CD1c-positive myeloid dendritic cell (primary cell): Measurements from ENCODE around the gene PON3.

ENCODE experiments used
- DNase-seq: peaks from one replicate; pipeline ENCODE4 v3.0.0-alpha.2; 2016; ENCODE audit errors: extremely low spot score

PON3 gene

DNA sequence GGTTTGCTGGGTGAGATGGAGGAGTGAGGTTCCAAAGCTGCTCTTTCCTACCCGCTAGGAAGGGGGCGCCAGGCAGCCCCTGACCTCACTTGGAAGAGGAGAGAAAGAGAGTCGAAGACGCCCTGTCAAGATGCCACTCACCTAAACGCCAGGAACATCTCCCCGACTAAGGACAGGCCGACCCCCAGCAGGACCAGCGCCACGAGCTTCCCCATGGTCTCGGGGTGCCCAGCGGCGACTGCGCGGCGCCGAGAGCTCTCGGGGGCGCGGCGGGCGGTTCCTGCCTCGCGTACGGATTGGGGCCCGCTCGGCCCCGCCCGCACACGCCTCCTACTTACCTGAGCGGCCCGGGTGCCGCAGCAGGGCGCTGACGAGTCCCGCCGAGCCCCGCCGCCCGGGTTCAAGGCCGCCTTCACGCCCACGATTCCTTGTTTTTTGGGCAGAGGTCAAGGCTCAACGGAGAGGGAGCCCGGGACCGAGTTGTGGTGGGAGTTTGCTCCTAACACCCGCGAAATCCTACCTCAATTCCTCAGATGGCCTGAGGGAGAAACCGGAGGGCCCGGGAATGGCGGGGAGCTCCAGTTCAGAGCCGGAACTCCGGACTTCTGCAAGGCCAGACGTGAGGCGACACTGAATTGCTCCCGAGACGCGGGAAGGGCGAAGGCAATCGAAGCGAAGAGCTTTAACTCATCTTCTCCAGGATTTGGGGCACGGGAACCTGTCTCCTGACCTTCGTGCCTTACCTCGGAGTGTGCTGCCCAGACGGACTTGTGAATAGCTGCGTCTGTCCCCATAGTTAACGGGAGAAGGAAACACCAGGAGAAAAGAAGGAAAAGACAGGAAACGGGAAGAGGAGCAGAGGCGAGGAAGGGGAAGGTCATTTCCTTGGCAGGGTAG is at the start of gene PON3:
Gene PON3 (minus strand): TSS at position 240 of the 897 bp plus-strand sequence. CDS start 25 bp downstream, at position 215.
- DNase-seq: peak; percentile 7

DNA sequence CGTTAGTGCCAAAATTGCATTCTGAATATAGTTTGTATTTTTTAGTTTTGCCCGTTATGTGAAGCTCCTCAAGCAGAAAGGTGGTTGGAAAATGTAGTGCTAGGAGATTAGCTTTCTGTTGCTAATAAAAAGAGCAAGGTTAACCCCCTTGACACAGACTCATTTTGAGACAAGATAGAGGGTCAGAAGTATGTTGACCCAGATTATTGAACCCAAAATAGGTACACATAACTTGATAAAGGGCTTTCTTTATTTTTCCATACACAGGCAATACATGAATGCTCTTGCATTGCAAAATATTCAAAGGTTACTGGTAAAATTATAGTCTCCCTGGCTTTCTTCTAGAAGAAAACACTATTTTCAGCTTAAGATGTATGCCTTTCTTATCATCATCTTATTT is 48.6 kb upstream of the PON3 start:
- DNase-seq: no peak

DNA sequence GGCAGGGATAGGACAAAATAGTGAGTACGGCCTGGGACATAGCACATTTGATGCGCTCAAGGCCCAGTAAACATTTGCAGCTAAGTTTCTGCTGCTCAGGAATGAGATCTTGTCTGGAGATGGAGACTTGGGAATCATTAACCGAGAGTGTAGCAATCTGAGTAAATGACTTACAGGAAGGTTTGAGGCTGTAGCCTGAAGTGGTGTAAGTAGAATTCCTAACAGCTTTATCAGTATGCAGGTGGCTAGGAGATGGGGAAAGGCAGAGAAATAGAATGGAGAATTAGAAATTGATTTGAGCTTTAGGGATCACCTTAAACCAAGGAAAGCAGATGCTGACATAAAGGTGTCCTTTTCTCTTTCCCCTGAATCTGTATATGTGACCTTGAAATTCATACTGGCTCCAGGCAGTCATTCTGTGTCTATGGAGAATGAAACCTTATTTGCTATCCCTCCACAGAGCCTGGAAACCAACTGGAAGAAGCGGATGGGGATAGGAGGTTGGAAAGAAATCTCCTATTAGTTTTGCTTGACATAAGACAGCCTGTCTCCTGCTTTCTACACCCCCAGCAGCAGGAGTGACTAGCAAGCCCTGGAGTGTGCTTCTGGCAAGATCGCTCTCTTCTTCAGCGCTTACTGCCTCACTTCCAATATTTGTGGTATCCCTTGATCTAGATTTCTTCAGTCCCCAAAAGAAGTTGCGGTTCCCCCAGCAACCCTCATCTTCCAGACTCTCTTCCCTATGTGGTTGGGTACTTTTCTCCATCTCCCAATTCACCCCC is 45.1 kb upstream of the PON3 start:
- DNase-seq: no peak

DNA sequence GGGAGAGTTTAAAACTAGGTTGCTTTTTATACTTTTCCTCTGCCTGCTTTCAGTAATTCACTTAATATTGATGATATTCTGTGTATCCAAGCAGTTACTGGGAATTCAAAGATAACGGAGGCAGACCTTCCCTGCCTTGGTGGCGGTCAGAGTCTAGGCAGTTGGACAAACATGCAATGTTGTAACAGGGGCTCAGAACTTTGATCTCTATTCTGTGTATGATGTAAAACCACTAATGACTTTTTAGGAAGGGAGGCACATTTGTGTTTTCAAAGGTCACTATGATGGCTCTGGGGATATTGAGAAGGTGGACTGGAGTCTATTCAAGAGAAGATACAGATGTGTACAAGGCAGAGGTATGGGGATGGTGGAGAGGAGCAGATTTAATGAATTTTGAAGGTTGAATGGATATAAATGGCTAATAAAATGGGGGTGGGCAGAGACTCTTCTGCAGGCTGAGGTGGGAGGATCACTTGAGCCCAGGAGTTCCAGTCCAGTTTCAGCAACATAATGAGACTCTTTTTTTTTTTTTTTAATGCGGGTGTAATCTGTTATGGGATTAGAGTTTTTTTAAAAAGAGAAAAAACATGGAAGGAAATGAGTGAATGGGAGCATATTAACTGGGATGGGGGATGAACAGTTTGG is 44.3 kb upstream of the PON3 start:
- DNase-seq: no peak

DNA sequence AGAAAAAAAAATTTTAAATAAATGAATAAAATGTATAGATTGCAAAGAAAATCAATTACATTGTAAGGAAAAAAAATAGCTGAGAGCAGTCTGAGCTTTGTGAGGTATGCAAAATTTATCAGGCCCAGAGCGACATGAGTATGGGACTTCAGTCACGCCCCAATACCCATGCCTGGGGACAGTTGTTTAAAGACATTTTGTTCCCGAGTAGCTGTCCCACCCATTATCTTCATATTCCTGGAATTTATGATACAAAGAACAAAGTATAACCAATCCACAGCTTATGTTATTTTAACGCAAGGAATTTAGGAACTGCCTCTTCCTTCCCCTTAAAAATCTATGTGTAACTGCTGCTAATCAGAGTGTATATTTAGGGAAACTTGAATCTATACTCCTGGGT is 40.2 kb upstream of the PON3 start:
- peak; percentile 5 for DNase-seq

DNA sequence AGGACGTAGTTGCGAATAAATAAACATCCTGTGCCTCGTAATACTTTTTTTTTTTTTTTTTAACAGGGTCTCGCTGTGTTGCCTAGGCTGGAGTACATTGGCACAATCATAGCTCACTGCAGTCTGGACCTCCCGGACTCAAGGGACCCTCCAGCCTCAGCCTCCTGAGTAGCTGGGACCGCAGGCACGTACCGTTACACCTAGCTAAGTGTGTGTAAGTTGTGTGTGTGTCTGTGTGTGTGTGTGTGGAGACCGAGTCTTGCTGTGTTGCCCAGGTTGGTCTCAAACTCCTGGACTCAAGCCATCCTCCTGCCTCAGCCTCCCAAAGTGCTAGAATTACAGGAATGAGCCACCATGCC is 39.2 kb upstream of the PON3 start:
- no peak for DNase-seq

DNA sequence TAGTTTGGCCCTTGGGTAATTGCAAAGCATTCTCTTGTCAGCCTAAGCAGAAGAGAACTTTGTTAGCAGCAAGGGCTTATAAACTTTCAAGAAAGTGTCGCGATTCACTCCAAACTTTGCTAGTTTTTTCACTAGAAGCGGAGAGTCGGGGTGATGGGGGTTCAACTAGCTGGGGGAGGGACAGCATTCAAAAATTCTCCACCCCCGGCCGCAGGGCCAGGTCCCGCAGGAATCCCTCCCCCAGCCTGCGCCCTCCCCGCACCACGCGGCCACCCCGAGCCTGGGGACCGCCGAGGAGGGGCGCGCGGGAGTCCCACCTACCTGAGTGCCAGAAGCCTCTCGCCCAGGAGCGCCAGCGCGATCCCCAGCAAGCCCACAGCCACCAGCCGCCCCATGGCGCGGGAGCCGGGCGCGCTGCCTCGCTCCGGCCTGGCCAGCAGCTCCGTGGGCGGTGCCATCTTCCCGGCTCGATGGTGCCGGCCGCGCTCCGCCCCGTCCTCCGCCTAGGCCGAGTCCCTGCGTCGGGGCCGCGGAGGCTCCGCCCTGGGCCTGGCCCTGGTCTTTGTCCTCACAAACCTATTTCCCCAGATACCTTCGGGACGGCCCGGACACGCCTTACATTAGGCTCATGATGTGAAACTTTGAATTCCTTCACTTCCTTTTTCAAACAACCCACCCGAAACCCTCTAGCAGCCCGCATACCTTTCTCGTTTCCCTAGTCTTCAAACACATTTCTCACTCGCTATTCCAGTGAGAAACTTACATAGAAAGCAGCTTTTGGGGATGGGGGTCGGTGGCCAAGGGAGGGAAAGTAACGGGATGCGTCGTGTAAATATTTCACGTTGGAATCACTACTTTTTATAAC is 38.6 kb upstream of the PON3 start, which contains the start of gene PON2:
Gene PON2 (minus strand): TSS at position 472 of the 865 bp plus-strand sequence. CDS start 77 bp downstream, at position 395.
- DNase-seq: peak; percentile 93

DNA sequence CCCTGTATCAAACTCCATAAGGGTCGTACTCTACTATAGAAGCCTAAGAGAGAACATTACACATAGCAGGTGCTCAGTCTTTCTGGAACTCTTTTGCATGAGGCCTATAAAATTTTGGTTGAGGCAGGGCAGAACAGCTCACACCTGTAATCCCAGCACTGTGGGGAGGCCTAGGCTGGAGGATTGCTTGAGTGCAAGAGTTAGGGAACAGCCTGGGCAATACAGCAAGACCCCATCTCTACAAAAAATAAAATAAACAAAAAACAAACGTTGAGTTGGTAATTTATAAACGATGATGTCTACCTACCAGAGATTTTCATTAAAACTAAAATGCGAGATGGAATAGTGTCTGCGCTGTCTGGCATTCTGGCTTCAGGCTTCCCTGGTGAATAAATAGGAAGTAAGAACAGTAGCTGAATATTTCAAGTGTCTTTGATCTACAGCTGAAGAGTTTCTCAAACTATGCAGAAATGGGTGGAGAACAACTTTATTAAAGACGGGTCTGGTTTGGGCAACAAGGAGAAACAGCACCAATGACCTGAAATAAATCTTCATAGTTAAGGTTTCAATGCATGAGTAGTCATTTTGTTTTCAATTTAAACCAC is 37.9 kb upstream of the PON3 start:
- peak; percentile 14 for DNase-seq

DNA sequence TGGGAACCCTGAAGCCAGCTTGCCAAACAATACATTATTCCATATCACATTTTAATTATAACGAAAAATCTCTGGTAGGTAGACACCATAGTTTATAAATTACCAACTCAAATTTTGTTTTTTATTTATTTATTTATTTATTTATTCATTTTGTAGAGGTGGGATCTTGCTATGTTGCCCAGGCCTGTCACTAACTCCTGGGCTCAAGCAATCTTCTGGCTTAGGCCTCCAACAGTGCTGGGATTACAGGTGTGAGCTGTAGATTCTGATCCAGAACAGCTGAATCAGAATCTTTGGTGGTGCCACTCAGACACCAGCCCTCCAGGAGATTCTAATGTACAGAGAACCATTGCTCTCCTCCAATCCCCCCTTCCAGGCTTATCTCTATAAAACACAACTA is 37.0 kb upstream of the PON3 start:
- no peak for DNase-seq

DNA sequence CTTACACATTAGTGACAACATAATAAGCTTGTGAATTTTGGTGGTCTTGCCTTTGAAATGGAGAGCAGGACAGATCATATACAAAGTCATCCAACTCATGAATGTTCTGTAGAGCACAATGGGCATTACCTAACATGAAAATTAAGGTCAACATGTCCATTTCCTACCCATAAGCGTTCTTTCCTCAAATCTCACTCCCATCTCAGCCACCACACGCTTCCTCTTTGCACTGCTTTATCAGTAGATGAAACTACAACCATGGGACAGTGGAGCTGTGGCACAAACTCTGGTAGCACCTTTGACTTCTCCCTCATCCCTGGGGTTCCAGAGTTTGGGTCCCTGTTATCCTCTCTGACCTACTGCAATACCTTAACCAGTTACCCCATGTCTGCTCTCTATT is 36.4 kb upstream of the PON3 start:
- no peak for DNase-seq

DNA sequence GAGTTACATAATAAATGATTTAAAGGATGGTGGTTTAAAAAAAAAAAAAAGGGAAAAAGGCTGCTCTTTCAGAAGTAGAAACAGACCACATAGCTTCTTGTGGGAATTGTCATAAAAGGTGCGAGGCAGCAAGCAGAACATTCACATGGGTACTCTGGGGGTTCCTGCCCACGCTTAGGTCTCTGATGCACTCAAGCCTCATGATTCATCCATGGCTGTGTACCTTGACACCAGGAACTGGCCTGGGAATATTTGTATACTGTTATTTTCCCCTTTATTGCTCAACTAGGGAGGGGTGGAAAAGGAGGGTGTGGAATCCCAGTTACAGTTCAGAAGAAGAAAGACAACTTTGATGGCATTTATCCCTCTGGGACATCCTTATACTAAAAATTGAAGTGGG is 34.7 kb upstream of the PON3 start:
- no peak for DNase-seq

DNA sequence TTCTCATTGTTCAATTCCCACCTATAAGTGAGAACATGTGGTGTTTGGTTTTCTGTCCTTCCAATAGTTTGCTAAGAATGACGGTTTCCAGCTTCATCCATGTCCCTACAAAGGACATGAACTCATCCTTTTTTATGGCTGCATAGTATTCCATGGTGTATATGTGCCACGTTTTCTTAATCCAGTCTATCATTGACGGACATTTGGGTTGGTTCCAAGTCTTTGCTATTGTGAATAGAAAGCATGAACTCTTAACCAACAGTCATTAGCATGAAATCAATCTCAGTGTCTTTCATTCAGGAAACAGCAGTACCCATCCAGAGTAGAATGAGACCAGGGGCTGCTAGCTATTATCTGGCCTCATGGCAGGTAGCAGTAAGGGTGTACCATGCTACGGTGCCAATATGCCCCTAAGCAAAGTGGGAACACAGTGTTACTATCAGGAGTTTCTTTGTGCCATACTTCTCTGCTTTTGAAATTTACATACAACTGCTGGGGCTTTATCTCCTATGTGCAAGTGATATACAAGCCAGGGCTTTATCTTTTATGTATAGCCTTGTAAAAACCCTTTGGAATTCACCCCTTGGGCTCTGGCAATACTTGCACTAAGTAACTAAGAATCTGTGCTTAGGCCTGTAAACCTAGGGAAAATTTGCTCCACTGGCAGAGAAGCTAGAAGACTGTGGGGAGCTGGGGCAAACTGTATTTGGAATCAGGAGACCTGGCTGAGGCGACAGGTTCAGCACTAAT is 33.2 kb upstream of the PON3 start:
- DNase-seq: no peak

DNA sequence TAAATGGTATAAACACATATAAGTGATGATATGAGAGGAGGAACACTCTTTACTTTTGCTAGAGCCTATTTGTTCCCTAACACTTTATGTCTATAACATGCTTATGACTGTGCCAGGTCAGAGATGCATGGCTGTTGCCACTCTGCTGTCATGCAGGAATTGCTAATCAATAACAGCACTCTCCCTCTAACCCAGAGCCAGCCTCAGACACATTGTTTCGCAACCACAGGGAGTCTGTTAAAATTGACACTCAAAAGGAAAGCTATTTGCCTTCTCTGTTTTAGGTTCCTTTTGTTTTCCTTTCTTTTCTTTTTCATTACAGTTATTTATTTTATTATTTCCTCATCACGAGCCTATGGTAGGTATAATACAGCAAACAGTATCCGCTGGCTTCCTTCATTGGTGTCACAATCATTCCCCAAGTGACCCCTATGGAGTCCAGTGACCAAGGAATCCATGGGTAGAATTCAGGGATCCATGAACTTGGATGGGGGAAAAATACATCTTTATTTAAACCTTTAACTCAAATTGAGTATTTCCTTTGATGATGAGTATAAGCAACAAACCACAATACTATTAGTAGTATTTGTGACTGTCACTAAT is 31.8 kb upstream of the PON3 start:
- DNase-seq: no peak

DNA sequence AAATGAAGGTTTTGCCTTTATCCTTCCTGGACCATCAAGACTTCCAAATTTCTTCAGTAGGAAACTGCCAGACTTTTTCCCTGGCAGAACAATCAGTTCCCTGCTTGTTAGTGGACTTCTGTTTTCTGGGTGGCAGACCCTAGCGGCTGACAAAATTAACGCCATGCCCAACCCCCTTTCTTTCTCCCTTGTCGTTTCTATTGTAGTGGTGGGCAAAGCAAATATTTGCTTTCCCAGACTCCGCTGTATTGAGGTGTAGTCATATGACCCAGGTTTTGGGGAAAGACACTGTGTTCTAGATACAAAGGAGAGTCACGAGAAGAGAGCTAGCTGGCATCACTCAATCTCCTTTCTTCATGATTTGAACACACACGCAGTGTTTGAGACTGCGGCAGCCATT is 31.0 kb upstream of the PON3 start:
- DNase-seq: no peak

DNA sequence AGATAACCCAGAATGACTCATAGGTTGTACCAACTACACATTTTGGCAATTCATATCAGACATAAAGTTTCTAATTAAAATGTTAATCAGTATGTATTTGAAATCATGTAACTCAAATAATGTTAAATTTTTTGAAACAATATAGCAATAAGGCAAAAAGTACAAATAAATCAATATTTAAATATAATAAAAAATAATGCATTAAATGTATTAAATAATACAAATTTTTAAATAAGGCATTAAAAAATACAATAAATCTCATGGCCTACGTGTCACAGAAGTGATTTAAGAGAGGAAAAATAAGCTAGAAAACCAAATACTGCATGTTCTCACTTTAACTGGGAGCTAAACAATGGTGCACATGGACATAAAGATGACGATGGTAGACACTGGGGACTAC is 29.5 kb upstream of the PON3 start:
- DNase-seq: no peak

DNA sequence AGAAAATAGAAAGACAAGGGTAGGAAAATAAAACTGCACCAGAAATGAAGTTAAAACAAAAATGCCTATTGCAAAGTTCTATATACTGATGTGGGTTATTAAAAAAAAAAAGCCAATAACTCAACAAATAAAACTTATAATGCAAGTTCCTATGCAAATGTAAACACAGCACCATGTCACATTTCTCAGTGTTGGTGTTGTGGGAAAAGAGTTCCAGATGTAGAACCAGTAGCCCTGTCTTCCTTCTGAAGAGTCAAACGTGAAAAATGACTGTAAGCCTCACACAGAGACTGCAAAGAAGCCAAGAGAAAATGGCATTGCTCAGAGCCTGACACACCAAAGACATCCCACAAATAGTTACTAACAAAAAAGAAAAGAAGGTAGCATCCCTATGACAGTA is 28.5 kb upstream of the PON3 start:
- no peak for DNase-seq

DNA sequence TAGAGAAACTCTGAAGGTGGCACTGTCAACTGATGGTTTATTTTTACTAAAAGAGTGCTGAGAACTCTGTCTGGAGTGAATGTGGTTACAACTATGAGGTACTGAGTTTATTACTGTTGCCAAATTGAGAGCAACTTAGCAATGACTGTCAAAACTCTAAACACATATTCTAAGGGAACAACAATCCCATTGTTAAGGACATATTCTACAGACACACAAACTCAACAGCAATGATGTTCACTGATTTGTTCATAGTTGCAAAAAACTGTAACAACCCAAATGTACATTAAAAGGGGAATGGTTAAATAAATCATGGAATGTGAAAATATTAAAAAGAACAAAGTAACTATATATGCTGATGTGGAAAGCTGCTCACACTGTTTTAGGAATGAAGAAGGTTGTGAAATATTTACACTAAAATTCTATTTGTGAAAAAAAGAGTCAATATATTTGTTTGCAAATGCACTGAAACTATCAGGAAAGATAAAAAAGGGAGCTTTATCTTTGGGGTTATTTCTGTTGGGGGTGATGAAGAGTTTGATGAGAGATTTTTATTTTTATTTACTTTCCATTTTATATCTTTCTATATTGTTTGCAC is 25.8 kb upstream of the PON3 start:
- no peak for DNase-seq

DNA sequence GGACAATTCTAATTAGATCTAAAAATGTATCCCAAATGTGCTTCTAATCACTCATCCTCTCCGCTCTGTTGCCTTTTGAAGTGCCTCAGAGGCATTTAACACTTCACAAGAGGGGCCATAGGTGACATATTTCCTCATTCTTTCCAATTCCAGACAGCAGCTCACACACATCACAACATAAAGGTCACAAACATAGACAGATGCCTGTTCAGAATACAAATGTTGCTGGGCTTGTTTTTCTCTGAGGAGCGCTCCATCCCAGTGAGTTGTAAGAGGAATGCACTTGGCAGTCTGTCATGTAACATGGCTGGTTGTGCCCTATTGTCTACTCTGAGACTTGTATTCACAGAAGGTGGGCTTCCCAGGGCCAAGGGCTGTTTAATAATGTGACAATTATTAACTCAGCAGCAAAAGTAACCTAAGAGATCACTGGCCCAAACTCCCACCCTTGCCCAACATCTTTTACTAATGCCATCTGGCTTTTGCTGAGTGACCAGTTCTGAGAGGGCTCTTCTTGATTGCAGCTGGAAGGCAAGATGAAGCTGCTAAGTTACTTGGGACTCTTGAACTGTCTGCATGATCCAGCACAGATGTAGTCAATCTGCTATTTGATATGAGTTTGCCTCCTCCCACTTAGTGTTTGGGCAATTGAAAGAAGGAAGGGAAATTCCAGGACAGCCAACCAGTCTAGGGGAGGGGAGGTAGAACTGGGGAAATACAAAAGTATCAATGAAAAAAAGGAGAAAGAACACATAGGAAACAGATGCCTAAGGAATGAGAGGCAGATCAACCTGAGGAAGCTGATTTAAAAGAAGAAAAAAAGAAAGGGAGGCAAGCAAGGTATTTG is 25.0 kb upstream of the PON3 start:
- no peak for DNase-seq

DNA sequence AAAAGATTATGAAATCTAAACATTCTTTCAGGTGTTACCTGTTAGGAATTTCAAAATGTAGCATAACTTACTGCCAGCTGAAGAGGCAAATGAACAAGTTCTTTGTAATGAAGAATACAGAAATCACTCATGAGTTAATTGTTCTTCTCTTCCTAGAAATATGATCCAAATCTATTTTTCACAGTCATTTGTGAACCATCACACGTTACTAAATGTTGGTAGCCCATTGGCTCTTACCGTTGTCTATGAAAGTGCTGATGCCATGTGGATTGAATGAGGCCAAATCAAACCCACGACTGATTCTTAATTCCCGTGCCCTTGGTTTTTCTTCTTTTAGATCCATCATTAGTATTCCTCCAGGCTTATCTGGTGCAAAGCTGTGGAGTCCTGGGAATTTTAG is 15.9 kb upstream of the PON3 start:
- no peak for DNase-seq
